GM06990 (cell line): ENCODE data around the gene ALPK3.

Source experiments
- DNase-seq: peaks from one replicate; pipeline ENCODE4 v3.0.0-alpha.2; 2011; ENCODE audit not compliant: insufficient read length; ENCODE audit errors: extremely low read depth
- H3K27me3 ChIP-seq: replicated peaks from 2 replicates; pipeline ENCODE4 v1.6.0; 2011; ENCODE audit warnings: low read length; ENCODE audit not compliant: control insufficient read depth, insufficient read depth
- H3K36me3 ChIP-seq: 2 replicates; pipeline ENCODE4 v1.5.1; 2011; ENCODE audit warnings: low read length; ENCODE audit not compliant: control insufficient read depth, insufficient read depth
- H3K4me3 ChIP-seq: replicated peaks from 2 replicates; pipeline ENCODE4 v1.5.1; 2011; ENCODE audit warnings: low read depth, mild to moderate bottlenecking, control low read depth, low read length
- TF ChIP-seq, protein P1 (sequence below): IDR thresholded peaks from 2 replicates; pipeline ENCODE4 v1.5.1; 2011; ENCODE audit warnings: low read length, control low read depth, mild to moderate bottlenecking, inconsistent platforms; ENCODE audit not compliant: insufficient read depth, poor library complexity, severe bottlenecking

Gene ALPK3

DNA sequence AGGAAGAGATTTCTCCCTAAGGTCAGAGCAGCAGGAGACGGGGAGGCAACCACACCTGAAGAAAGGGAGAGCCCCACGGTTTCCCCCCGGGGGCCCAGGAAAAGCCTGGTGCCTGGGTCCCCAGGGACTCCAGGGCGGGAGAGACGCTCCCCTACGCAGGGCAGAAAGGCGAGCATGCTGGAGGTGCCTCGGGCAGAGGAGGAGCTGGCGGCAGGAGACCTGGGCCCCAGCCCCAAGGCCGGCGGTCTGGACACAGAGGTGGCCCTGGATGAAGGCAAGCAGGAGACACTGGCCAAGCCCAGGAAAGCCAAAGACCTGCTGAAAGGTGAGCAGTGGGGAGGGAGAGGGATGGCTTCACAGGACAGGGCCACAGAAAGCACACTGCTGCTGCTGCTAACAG, 41.1 kb downstream of the ALPK3 start:
- Histone ChIP-seq H3K4me3 (no peak overlapping the region), H3K27me3 (no peaks in the 10 kb centered on the region; the same call in 1 of the 2 replicates), H3K36me3 (no peaks in the 10 kb centered on the region)
- DNase-seq, result no peak
- TF ChIP-seq, protein P1, sequence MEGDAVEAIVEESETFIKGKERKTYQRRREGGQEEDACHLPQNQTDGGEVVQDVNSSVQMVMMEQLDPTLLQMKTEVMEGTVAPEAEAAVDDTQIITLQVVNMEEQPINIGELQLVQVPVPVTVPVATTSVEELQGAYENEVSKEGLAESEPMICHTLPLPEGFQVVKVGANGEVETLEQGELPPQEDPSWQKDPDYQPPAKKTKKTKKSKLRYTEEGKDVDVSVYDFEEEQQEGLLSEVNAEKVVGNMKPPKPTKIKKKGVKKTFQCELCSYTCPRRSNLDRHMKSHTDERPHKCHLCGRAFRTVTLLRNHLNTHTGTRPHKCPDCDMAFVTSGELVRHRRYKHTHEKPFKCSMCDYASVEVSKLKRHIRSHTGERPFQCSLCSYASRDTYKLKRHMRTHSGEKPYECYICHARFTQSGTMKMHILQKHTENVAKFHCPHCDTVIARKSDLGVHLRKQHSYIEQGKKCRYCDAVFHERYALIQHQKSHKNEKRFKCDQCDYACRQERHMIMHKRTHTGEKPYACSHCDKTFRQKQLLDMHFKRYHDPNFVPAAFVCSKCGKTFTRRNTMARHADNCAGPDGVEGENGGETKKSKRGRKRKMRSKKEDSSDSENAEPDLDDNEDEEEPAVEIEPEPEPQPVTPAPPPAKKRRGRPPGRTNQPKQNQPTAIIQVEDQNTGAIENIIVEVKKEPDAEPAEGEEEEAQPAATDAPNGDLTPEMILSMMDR, result no peak

DNA sequence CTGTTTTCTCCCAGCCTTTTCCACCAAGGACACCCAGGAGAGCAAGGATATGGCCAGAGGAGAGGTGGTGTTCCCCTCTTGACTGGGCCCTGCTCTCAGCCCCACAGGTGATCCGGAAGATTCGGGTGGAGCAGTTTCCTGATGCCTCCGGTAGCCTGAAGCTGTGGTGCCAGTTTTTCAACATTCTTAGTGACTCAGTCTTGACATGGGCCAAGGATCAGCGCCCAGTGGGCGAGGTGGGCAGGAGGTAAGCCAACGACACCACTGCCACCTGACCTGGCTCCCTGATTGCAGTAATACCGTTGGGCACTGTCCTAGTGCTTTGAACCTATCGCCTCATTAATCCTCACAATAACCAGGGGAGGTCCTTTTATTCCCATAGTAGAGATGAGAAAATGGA, 42.0 kb downstream of the ALPK3 start:
- TF ChIP-seq, protein P1, result no peak
- H3K36me3 ChIP-seq, result no peaks in the 10 kb centered on the region
- no peaks in the 10 kb centered on the region; the same call in none of the 2 replicates for H3K27me3 ChIP-seq
- H3K4me3 ChIP-seq, result no peak overlapping the region
- no peak for DNase-seq

DNA sequence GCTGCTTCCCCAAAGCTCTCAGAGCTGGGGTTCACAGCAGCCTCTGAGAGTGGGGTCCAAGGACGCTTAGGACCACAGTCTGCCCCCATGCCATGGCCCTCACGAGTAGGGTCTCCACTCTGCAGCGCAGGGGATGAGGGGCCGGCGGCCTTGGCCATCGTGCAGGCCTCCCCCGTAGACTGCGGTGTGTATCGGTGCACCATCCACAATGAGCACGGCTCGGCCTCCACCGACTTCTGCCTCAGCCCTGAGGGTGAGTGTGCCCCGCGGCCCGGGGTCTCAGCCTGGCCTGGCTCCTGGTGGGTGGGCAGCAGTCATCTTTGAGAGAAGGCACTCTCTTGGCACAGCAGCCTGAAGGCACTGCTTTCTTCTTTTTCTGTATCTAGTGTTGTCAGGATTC, 42.5 kb downstream of the ALPK3 start:
- TF ChIP-seq, protein P1, result no peak
- Histone ChIP-seq H3K4me3 (no peak overlapping the region), H3K27me3 (no peaks in the 10 kb centered on the region; the same call in none of the 2 replicates), H3K36me3 (no peaks in the 10 kb centered on the region)
- no peak for DNase-seq

DNA sequence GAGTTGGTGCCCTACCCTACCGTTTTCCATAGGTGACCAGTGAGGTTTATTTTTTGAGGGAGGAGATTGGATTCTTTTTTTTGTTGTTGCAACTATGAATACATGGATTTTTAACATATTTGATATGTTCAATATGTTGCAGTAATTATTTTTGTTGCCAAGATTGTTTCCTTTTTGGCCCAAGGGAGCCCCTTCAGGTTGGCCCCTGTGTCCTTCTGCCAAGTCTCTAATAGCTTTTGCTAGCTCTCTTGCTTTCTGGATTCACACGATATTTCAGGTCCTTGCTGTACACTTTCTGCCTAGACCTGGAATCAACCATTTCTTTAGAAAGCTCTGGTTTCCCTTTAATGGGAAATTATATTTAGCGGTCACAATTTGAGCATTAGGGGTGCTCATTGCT, 44.6 kb downstream of the ALPK3 start:
- Histone ChIP-seq H3K4me3 (no peak overlapping the region), H3K27me3 (no peaks in the 10 kb centered on the region; the same call in none of the 2 replicates), H3K36me3 (no peaks in the 10 kb centered on the region)
- TF ChIP-seq, protein P1, result no peak
- DNase-seq, result no peak

DNA sequence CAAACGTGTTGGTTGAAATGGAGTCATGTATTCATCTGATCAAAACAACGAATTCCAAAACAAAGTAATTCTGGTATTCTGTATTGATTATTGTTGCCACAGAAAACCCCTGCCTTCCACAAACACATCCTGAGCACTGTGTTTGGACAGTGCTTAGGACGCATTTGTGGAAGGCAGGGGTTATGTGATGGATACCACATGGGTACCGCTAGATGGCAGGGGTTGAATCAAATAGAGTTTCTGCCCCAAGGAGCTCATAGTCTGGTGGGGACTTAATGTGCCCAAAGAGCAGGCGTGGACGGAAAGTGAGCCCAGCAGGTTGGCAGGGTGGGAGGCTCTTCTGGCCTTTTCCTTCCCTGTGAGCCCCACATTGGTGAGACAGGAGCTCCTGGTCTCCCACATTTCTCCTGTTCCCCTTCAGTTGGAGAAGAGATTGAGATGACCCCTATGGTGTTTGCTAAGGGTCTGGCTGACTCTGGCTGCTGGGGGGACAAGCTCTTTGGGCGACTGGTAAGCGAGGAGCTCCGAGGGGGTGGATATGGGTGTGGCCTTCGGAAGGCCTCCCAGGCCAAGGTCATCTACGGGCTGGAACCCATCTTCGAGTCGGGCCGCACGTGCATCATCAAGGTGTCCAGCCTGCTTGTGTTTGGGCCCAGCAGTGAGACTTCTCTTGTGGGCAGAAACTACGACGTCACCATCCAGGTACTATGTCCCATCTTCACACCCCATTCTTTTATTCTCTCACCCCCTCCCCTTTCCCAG, 45.2 kb downstream of the ALPK3 start:
- H3K4me3 ChIP-seq, result no peak overlapping the region
- no peaks in the 10 kb centered on the region; the same call in 1 of the 2 replicates for H3K27me3 ChIP-seq
- DNase-seq, result no peak
- TF ChIP-seq, protein P1, result no peak
- no peaks in the 10 kb centered on the region for H3K36me3 ChIP-seq
